Stimulated activated CD4-positive, alpha-beta T cell treated with anti-CD3 and anti-CD28 coated beads, Interleukin-2, amount 100 ng/mL, for 24 hours (primary cell): ENCODE data around the gene PPP2R3C.
A peak's percentile ranks its signal among the peaks of the same experiment; 100 is the strongest.
"Not testable (repeated sequence)": the region's sequence is repeated elsewhere in the genome, so short reads cannot be mapped to it uniquely, and the experiment has no call there.

Experiments used
- DNase-seq, 2 donors: peaks; one replicate each; pipeline ENCODE4 v3.0.0-alpha.2; 2020

PPP2R3C gene

DNA sequence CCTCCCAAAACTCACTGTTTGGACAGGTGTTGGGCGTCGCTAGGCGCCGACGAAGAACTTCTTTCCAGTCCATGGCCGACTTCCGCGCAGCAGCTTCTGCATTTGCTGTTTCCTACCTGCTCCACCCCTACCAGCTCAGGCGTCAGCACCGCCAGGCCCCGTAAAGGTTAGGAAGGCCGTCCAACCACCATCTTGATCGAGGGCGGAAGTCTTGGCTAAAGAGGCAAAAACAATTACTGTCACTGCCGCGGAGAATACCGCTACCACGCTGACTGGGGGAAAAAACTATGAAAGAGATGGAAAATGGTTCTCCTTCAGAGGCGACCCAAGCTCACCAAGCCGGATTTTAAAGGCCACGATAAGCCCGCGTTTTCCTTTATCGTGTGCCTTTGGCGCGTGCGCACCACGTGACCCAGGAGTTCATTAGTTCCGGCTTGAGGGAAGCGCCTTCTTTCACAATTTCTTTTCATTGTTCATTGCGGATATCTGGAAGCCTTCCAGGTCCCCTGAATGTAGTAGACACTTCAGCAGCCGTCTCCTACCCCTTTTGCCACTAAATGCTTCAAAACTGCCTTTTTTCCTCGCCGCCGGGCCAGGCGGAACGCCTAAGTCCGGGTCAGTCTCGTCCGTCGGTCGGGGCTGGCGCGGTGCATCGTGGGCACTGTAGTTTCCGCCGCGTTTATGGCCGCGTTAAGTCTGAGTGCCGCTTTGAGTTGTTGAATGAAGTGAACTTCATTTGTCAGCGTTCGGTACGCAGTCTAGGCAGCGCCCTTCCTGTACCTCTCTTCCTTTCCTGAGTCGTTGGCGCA, at the start of gene PPP2R3C, which contains the start of gene PRORP:
PPP2R3C (minus strand) TSS at position 104 of the 809 bp plus-strand sequence; CDS start at position 73, 31 bp downstream.
PRORP (plus strand) TSS at position 666 of the 809 bp plus-strand sequence. CDS start 694 bp downstream, outside the sequence.
- peak; percentile 83 to 88 for DNase-seq

DNA sequence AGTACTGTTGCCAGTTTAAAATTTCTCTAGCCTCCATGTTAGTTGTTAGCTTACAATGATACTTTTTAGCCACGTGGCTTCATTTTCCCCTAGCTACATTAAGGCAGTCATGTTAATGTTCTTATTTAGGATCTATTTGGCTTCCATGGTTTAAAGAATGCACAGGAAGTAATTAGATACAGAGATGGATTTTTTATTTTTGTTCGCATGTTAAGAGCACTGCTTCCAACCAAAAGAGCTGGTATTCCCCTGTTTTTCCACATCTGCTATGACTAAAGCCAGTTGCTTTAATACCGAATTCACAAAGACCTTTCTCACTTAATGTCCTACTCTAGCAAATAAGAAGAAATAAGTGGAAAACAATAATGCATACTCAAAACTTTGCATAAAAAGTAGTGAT, 45.7 kb upstream of the PPP2R3C start:
- DNase-seq = no peak

DNA sequence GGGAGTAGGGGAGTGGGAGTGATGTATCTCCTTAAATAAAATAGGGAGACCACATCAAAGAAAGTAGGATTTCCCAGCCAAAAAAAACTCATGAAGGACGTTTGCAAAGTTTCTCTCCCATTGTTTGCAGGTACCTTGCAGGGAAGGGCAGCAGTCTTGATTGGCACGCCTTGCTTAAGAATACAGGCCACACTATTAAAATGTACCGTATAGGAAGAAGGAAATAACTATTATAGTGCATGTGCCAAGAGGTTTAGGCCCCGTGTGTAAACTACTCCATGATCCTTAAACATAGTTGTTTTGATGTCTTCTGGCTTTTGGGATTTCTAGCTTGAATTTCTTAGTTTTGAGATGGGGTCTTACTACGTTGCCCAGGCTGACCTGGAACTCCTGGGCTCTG, 43.1 kb upstream of the PPP2R3C start:
- DNase-seq = no peak

DNA sequence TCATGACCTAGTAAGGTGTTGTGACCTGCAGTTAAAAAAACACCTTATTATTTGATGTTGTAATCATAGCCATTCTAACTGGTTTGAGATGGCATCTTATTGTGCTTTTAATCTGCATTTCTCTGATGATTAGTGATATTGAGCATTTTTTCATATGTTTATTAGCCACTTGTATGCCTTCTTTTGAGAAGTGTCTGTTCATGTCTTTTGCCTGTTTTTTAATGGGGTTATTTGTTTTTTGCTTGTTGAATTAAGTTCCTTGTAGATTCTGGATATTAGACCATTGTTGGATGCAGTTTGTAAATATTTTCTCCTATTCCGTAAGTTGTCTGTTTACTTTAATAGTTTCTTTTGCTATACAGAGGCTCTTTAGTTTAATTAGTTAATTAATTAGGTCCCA, 41.6 kb upstream of the PPP2R3C start:
- no peak for DNase-seq

DNA sequence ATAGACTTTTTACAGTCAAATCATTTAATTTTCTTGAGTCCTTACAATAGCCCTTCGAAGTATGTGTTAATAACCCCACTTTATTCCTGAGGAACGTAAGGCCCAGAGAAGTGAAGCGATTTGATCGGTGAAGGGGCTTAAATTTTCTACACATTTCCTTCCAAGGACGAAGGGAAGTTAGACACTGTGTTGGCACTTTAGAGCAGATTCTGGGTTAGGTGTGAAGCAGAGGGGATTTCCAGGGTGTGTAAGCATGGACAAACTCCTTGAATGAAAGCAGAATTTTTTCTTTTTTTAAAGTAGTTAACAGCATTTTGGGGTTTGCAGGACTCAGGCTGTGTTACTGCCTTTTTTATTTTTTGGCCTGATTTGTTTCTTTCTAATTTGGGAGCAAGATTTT, 39.4 kb upstream of the PPP2R3C start:
- DNase-seq = peak in 1 of 2 donors; percentile 27

DNA sequence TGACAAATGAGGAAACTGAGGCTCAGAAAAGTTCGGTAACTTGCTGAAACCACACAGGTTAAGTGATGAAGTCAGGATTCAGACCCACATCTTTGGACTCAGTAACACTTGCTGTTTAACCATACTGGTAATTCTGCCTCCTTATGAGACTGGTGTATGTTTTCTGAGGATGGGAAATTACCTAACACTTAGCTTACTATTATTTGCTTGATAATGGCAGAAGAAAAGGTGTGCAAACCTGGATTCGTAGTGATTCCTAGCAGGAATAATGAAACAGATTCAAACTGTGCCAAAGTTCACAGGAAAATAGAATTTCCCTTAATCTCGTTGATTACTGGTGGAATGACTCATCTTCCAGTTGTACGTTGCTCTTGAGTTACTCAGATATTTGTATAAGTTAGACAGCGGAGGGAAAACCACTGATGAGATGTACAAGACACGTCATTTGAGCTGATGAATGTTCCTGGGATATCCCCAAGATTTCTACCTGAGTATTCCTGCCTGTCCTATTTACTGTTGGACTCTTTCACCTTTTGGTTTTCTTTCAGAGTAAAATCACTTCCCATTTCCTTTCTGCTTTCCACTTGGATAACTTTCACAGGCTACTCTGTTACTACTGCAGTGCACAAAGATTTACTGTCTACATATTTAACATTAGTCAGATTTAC, 38.1 kb upstream of the PPP2R3C start:
- no peak for DNase-seq

DNA sequence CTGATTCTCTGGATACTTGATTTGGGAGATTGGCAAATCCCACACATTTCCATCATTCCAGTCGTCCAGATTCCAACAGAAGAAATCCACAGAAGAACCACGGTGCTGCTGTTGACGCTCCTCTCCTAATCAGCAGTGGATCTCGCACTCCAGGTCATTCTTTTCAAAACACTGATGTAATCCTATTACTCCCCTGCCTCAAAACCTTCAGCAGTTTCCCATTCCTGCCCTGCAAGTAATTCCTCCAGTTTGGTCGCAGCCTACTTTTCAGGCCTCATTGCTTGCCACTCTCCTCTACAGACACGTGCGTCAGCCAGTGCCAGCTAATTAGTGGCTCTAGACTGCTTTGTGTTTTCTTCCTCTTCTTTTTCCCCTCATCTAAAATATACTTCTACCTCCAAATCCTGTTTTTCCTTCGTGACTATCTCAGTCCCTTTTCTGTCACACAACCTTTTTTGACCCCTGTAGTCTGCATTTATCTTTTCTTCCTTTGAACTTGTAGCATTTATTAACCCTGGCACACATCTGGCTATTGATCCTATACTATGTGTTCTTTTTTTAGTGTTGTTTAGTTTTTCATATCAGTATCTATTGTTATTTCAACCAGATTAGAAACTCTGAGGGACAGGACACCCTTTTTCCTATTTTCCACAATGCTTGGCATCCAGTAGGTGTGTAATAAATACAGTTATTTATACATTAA, 37.3 kb upstream of the PPP2R3C start:
- no peak for DNase-seq

DNA sequence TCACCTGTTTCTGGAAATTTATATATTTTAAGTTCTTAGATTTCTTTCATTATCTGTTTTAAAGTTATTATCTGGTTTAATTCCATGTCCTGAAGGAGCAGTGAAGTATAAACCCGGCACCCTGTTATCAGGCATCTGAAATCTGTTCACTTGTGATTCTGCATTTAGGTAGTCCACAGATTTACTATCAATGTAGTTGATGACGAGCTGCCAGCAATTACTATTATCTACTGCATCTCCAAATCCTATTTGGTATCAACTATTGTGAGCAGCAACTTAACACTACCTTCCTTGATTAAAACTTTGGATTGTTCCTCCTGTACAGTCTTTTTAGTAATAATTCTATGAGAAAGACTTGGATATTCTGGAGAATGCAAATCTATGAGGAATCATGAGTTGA, 36.7 kb upstream of the PPP2R3C start:
- no peak for DNase-seq

DNA sequence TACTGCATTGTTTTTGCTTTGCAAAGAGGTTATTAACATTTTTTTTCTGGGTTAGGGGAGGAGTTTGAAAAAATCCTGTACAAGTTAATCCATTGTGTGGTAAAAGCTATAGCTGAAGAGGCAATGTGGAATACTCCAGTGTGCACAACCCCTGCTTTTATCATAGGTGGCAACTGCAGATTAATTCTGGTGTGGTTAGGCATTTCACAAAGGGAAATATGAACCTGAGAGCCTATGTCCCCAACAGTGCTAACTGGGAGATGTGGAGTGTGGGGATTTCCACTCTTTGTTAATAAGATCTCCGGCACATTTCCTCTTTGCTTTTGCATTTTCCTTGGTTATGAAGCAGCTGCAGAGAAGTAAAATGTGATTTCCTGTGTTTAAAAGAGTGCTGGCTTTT, 34.2 kb upstream of the PPP2R3C start:
- no peak for DNase-seq

DNA sequence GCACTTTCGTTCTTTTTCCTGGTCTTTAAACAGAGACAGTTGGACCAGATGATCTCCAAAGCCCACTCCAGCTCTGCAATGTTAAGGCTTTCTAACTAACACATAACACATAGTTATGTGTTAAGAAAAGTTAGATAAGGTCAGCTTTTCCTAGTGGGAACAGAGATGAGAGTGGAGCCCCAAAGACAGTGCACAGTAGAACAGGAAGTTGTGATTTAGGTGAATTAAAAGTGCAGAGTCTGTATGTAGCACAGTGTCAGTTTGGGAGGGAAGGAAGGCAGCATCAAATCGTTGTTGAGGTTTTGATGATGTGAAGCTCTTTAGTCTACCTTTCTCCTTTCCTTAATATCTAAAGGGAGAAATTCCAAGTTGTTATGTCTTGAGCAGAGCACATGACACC, 32.2 kb upstream of the PPP2R3C start:
- no peak for DNase-seq

DNA sequence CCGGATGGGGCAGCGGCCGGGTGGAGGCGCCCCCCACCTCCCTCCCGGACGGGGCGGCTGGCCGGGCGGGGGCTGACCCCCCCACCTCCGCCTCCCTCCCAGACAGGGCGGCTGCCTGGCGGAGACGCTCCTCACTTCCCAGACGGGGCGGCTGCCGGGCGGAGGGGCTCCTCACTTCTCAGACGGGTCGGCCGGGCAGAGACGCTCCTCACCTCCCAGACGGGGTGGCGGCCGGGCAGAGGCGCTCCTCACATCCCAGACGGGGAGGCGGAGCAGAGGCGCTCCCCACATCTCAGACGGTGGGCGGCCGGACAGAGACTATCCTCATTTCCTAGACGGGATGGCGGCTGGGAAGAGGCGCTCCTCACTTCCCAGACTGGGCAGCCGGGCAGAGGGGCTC, 30.7 kb upstream of the PPP2R3C start:
- not testable (repeated sequence) for DNase-seq

DNA sequence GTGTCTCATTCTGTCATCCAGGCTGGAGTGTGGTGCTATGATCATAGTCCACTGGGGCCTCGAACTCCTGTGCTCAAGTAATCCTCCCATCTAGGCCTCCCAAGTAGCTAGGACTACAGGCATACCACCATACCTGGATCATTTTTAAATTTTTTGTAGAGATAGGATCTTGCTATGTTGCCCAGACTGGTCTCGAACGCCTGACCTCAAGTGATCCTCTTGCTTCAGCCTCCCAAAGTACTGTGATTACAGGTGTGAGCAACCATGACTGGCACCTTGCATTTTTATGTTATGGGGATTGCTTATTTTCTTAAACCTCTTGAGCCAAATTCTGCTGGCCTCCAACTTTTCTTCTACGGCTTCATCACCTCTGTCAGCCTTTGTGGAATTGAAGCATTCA, 27.4 kb upstream of the PPP2R3C start:
- DNase-seq = no peak

DNA sequence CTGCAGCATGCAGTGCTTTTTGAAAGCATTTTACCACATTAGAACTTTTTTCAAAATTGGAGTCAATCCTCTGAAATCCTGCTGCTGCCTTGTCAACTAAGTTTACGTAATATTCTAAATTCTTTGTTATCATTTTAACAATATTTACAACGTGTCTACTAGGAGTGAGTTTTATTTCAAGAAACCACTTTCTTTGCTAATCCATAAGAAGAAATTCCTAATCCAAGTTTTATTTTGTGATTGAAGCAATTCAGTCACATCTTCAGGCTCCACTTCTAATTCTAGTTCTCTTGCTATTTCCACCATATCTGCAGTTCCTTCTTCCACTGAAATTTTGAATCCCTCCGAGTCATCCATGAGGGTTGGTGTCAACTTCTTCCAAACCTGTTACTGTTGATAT, 25.9 kb upstream of the PPP2R3C start:
- no peak for DNase-seq

DNA sequence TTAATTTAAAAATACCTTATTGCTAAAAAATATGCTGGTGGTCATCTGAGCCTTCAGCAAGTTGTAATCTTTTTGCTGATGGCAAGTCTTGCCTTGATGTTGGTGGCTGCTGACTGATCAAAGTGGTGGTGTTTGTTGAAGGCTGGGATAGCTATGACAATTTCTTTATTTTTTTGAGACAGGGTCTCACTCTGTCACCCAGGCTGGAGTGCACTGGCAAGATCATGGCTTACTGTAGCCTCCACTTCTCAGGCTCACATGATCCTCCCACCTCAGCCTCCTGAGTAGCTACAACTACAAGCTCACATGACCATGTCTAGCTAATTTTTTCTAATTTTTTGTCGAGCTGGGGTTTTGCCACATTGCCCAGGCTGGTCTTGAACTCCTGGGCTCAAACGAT, 25.4 kb upstream of the PPP2R3C start:
- no peak for DNase-seq

DNA sequence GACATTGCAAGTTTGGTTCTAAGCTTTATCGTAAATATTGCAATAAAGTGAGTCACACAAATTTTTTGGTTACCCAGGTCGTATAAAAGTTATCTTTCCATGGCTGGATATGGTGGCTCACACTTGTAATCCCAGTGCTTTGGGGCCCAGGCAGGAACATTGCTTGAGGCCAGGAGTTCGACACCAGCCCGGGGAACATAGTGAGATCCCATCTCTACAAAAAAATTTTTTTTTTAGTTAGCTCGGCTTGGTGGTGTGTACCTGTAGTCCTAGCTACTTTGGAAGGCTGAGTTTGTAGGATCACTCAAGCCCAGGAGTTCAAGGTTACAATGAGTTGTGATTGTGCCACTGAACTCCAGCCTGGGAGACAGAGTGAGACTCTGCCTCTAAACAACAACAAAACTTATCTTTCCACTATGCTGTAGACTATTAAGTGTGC, 24.9 kb upstream of the PPP2R3C start:
- no peak for DNase-seq

DNA sequence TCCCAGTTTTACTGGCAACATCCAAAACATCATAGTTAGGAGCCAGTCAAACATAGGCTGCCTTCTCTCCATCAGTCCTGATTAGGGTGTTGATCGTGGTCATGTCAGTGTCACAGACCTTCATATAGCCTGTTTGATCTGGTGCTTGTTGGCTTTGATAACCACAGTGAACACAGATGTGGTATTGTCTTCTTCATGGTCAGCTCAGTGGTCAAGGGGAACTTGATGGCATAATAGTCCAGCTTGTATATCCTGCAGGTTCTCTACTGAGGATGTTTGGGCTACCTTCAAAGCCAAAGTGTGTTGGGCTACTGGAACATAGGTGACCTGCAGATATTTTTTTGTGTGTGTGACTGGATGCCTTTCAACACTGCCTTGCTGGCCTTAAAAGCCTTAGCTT, 22.2 kb upstream of the PPP2R3C start:
- DNase-seq = no peak

DNA sequence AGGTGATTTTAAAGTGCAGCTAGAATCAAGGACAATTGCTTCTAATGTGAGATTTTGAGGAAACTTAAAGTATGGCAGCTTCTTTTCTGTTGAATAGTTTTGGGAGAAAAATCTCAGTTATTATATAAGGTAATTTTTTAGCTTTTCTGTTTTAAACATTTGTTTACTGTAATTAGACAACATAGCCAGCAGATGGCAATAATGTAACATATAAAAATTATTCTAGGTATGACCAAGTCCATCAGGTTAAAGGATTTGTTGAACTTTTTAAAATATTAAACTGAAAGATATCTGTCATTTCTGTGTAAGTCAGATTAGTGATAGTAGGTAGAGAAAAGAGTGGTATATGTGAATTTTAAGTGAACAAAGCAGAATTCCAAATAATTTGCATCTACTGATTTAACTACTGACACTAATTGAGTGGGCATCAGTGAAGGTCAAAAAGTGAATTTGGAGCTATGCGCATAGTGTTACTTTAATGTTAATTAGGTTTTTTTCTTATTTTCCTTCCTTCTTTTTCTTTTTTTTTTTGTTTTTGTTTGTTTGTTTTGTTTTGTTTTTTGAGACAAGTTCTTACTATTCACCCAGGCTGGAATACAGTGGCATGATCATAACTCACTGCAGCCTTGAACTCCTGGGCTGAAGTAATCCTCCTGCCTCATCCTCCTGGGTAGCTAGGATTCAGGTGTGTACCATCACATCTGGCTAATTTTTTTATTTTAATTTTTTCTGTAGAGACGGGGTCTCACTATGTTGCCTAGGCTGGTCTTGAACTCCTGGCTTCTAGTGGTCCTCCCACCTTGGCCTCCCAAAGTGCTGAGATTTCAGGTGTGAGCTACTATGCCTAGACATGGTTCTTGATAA, 19.2 kb upstream of the PPP2R3C start:
- no peak for DNase-seq

DNA sequence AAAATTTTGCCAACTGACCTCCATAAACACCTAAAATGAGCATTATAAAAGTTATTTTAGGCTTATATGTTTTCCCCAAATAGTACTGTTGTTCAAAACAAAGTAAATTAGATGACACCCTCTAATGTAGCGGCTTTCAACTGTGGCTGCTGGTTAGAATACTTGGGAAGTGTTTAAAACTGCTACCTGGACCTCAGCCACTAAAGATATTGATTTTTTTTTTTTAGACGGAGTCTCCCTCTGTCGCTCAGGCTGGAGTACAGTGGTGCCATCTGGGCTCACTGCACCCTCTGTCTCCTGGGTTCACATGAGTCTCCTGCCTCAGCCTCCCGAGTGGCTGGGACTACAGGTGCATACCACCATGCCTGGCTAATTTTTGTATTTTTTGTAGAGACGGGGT, 16.8 kb upstream of the PPP2R3C start:
- DNase-seq = no peak

DNA sequence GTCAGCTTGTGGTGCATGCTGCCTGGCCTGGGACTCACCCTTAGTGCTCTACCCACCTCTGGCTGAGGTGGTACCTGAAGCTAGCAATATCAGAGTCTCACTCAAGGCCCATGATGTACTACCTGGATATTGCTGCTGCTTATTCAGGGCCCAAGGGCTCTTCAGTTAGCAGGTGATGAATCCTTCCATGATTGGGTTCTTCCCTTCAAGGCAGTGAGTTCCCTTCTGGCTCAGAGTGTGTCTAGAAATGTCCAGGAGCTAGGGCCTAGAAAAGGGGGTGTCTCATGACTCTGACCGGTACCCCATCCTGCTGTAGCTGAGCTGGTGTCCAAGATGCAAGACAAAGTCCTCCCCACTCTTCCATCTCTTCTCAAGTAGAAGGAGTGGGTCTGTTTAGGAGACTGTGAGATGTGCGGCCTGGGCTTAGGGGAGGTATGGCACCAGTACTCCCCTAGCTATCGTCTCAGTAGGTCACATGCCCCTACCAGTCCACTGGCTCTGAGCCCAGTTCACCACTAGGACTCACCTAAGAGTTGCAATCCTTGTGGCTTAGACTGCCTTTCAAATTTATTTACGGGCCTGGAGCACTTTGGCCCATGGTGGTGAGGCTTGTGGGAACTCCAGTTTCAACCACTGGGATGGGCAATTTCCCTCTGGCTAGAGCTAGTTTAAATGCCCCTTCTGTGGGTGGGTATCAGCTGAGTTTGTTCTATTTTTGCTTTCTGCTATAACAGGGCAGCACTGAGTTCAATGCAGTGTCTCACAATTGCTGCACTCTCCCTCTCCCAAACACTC, 12.7 kb upstream of the PPP2R3C start:
- DNase-seq = no peak

DNA sequence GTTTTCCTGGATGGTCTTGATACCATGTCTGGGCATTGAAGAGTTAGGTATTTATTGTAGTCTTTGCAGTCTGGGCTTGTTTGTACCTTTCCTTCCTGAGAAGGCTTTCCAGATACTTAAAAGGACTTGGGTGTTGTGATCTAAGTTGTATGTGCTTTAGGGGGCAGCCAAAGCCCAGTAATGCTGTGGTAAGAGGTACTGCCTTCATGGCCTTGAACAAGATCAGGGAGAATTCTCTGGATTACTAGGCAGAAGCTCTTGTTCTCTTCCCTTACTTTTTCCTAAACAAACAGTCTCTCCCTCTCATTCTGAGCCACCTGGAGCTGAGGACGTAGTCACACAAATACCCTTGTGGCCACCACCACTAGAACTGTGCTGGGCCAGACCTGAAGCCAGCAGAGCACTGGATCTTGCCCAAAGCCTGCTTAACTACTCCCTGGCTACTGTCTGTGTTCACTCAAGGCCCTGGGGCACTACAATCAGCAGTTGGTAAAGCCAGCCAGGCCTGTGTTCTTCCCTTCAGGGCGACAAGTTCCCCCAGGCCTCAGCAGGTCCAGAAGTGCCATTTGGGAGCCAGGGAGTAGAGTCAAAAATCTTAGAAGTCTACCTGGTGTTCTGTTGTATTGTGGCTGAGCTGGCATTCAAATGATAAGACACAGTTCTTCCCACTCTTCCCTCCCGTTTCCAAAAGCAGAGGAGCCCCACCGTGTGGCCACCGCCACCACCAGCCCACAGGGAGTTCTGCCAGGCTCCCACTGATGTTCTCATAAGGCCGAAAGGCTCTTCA, 11.9 kb upstream of the PPP2R3C start:
- no peak for DNase-seq

DNA sequence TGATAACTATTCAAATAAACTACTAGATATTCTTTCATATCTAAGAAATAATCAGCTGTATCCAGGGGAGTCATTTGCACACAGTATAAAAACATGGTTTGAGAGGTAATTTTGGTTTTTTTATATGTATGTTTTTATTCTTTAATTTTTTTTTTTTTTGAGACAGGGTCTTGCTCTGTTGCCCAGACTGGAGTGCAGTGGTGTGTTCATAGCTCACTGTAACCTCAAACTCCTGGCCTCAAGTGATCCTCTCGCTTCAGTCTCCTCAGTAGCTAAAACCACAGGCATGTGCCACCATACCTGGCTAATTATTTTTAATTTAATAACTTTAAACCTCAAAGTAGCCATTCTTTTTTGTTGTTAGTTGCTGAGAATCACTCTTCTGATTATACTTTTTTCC, 2.3 kb upstream of the PPP2R3C start:
- no peak for DNase-seq
